BLaER1 (cell line): ENCODE results near the gene FBXO36.

Experiments used
- H3K27ac ChIP-seq: shearing (Covaris generic); formaldehyde crosslinking; 2 replicates; pipeline ENCODE4 v1.8.1; 2022
- H3K27me3 ChIP-seq: shearing (Covaris generic); formaldehyde crosslinking; 2 replicates; pipeline ENCODE4 v1.8.1; 2022
- H3K36me3 ChIP-seq: shearing (Covaris generic); formaldehyde crosslinking; 2 replicates; pipeline ENCODE4 v1.8.1; 2022
- H3K4me1 ChIP-seq: shearing (Covaris generic); formaldehyde crosslinking; 2 replicates; pipeline ENCODE4 v1.8.1; 2022
- H3K4me2 ChIP-seq: shearing (Covaris generic); formaldehyde crosslinking; 2 replicates; pipeline ENCODE4 v1.8.1; 2022
- H3K4me3 ChIP-seq: shearing (Covaris generic); formaldehyde crosslinking; 2 replicates; pipeline ENCODE4 v1.8.1; 2022
- H3K9ac ChIP-seq: shearing (Covaris generic); formaldehyde crosslinking; 2 replicates; pipeline ENCODE4 v1.8.1; 2022
- H3K9me3 ChIP-seq: shearing (Covaris generic); formaldehyde crosslinking; 2 replicates; pipeline ENCODE4 v1.8.1; 2022
- H4K20me1 ChIP-seq: shearing (Covaris generic); formaldehyde crosslinking; 2 replicates; pipeline ENCODE4 v1.8.1; 2022
- Cebpa-rat ChIP-seq: shearing (Covaris generic); IDR thresholded peaks from 2 replicates; pipeline ENCODE4 v1.8.1; 2022

FBXO36 gene

DNA sequence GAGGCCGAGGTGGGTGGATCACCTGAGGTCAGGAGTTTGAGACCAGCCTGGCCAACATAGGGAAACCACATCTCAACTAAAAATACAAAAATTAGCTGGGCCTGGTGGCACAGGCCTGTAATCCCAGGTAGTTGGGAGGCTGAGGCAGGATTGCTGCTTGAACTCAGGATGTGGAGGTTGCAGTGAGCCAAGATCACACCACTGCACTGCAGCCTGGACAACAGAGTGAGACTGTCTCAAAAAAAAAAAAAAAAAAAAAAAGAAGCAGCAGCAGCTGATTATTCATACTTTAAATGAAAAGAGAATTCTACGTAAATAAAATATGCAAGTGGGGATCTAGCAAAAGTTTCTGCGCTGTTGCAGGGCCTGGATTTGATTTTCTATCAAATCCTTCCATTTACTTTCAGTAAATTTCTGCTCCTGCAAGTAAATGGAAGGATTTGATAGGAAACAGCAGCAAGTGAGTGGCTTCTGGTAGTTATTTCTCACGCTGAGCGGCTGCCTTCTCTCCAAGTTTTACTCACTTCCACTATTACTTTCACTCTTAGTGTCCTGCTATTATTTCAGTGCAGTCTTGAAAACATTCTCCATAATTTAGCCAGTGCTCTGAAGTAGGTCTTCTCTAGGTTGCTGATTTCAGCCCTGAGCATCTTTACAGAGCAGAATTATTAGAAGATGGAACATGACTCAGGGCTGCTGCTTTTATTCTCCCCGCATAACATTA lies 78.0 kb downstream of the FBXO36 start:
- H3K27me3 ChIP-seq = no peaks in the 10 kb centered on the region
- no peaks in the 10 kb centered on the region for H4K20me1 ChIP-seq
- H3K9me3 ChIP-seq = no peaks in the 10 kb centered on the region
- H3K4me2 ChIP-seq = no peak overlapping the region
- H3K4me3 ChIP-seq = no peak overlapping the region
- H3K27ac ChIP-seq = no peak overlapping the region
- no peak for TF ChIP-seq Cebpa-rat
- no peaks in the 10 kb centered on the region for H3K36me3 ChIP-seq
- H3K4me1 ChIP-seq = no peaks in the 10 kb centered on the region
- H3K9ac ChIP-seq = no peak overlapping the region

DNA sequence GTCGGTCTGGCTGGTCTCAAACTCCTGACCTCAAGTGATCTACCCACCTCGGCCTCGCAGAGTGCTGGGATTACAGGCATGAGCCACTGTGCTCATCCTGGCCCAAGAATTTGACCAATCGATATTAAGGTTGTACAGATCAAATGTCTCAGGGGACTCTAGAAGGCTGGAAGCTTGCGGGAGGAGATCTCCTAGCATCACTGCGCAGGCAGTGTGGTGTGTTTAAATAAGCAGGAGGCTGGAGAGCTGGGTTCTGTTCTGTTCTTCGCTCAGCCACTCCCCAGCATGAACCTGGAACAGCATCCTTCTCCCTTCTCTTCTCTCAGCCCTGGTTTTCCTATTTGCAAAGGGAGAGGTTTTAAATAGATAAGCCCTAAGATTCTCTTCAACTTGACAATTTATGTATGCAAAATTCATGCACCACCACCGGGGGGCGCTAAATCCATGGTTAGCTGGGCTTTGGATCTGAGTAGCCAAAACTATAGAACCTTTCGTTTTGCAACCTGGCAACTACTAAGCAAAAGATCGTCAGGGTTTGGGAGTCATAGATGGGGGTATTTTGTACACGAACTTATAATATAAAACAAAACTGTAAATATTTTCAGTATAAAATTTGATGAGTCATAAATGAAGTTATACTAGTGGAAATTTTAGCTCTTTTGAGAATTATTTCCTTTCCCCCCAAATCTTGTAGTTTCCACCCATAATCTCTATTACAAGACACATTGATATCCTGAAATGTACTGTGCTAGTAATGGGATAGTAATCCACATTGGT lies 85.8 kb downstream of the FBXO36 start:
- Histone ChIP-seq H3K9ac (no peak overlapping the region), H3K27me3 (no peaks in the 10 kb centered on the region), H3K4me2 (no peak overlapping the region), H3K4me1 (no peaks in the 10 kb centered on the region), H3K36me3 (no peaks in the 10 kb centered on the region), H3K27ac (no peak overlapping the region), H3K9me3 (no peaks in the 10 kb centered on the region), H4K20me1 (no peaks in the 10 kb centered on the region), H3K4me3 (no peak overlapping the region)
- TF ChIP-seq Cebpa-rat = no peak

DNA sequence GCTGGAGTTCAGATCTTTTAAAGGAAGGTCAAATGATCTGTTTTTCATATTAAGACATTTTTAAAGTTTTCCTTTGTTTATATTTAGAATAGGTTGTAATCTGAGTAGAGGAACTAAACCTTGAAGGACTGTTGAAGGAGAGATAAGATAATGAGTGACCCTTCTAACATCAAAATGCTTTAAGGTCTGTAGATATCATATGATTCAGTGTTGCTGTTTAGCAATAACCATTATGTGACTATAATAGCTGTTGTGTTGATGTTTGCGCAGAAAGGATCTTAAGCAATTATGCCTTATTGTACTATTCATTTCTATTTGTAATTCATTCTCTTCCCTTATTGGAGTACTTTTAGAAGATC lies 86.4 kb downstream of the FBXO36 start:
- no peaks in the 10 kb centered on the region for H3K27me3 ChIP-seq
- no peaks in the 10 kb centered on the region for H4K20me1 ChIP-seq
- H3K4me2 ChIP-seq = no peak overlapping the region
- no peaks in the 10 kb centered on the region for H3K36me3 ChIP-seq
- H3K27ac ChIP-seq = no peak overlapping the region
- TF ChIP-seq Cebpa-rat = no peak
- no peaks in the 10 kb centered on the region for H3K9me3 ChIP-seq
- H3K9ac ChIP-seq = no peak overlapping the region
- H3K4me1 ChIP-seq = no peaks in the 10 kb centered on the region
- no peak overlapping the region for H3K4me3 ChIP-seq

DNA sequence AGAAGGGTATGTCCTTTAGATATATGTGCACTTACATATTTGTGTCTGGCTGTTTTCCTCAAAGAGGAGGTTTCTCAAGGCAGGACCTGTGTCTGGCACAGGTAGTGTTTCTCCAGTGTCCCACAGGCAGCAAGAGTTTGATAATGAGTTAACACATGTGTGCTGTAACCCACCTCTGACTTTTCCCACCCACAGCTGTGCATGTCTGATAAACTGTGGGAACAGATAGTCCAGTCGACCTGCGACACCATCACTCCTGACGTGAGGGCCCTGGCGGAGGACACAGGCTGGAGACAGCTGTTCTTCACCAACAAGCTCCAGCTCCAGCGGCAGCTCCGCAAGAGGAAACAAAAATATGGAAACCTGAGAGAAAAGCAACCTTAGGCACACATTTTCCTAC lies 88.2 kb downstream of the FBXO36 start:
- TF ChIP-seq Cebpa-rat = no peak
- no peaks in the 10 kb centered on the region for H3K27me3 ChIP-seq
- no peaks in the 10 kb centered on the region for H4K20me1 ChIP-seq
- H3K9me3 ChIP-seq = no peaks in the 10 kb centered on the region
- H3K9ac ChIP-seq = no peak overlapping the region
- no peak overlapping the region for H3K4me2 ChIP-seq
- no peak overlapping the region for H3K4me3 ChIP-seq
- no peaks in the 10 kb centered on the region for H3K4me1 ChIP-seq
- H3K36me3 ChIP-seq = no peaks in the 10 kb centered on the region
- H3K27ac ChIP-seq = no peak overlapping the region

DNA sequence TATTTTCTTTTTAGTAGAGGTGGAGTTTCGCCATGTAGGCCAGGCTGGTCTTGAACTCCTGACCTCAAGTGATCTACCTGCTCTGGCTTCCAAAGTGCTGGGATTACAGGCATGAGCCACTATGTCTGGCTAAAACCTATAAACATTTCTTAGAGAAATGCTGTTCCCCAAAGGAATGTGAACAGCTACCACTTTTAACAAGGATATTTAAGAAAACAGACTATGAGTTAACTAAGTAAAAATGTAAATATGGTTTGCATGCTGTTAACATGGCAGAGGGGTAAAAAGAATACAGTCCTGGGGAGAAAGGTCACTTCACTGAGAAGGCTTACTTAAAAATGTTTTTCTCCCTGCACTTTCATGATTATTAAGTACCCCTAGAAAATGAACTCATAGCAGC lies 89.3 kb downstream of the FBXO36 start:
- no peak overlapping the region for H3K9ac ChIP-seq
- H3K27ac ChIP-seq = no peak overlapping the region
- H3K9me3 ChIP-seq = no peaks in the 10 kb centered on the region
- no peaks in the 10 kb centered on the region for H3K36me3 ChIP-seq
- no peak overlapping the region for H3K4me2 ChIP-seq
- H3K4me1 ChIP-seq = no peaks in the 10 kb centered on the region
- no peaks in the 10 kb centered on the region for H3K27me3 ChIP-seq
- no peaks in the 10 kb centered on the region for H4K20me1 ChIP-seq
- TF ChIP-seq Cebpa-rat = no peak
- H3K4me3 ChIP-seq = no peak overlapping the region

DNA sequence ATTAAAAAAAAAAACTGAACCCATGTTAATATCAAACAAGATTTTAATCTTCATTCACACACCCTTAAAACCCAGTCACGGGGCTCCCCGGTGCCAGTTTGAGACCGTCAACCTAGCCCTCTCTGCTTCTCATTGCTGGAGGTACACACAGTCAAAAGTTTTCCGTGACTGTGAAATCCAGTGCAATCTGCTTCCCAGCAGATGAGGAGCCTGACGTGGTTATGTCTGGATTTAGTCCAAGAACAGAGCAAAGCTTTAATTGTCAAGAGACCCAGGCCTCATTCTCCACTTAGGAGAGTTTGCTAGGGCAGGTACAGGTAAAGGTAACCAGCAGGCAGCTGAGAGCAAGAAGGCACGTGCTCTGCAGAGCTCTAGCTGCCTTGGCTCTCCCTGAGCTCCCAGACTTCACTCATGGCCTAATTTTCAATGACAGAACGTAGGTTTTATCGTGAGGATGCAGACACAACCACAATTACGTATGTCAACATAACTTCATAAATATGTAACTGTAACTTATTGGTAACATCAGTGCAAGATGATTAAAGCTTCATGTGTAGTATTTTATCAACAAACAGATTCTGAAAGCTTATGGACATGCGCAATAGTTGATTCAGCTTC lies 90.1 kb downstream of the FBXO36 start:
- no peak for TF ChIP-seq Cebpa-rat

DNA sequence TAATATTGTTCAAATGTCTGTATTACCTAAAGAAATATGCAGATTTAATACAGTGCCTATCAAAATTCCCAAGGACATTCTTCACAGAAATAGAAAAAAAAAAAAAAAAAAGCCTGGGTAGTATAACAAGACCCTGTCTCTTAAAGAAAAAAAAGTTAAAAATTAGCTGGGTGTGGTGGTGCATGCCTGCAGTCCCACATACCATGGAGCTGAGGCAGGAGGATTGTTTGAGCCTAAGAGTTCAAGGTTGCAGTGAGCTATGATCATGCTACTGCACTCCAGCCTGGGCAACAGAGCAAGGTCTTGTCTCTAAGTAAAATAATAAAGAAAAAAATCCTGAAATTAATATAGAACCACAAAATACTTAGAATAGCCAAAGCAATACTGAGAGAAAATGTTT lies 94.5 kb downstream of the FBXO36 start:
- H3K4me2 ChIP-seq = no peak overlapping the region
- no peaks in the 10 kb centered on the region for H3K27me3 ChIP-seq
- H4K20me1 ChIP-seq = no peaks in the 10 kb centered on the region
- TF ChIP-seq Cebpa-rat = no peak
- no peak overlapping the region for H3K27ac ChIP-seq
- no peak overlapping the region for H3K9ac ChIP-seq
- no peaks in the 10 kb centered on the region for H3K36me3 ChIP-seq
- no peaks in the 10 kb centered on the region for H3K9me3 ChIP-seq
- no peak overlapping the region for H3K4me3 ChIP-seq
- H3K4me1 ChIP-seq = no peaks in the 10 kb centered on the region

More for the DNA sequence above, 90.1 kb downstream of the FBXO36 start:
- Histone ChIP-seq H3K27me3 (no peaks in the 10 kb centered on the region), H4K20me1 (no peaks in the 10 kb centered on the region), H3K36me3 (no peaks in the 10 kb centered on the region), H3K27ac (no peak overlapping the region), H3K4me3 (no peak overlapping the region), H3K4me1 (no peaks in the 10 kb centered on the region), H3K9ac (no peak overlapping the region), H3K4me2 (no peak overlapping the region), H3K9me3 (no peaks in the 10 kb centered on the region)

DNA sequence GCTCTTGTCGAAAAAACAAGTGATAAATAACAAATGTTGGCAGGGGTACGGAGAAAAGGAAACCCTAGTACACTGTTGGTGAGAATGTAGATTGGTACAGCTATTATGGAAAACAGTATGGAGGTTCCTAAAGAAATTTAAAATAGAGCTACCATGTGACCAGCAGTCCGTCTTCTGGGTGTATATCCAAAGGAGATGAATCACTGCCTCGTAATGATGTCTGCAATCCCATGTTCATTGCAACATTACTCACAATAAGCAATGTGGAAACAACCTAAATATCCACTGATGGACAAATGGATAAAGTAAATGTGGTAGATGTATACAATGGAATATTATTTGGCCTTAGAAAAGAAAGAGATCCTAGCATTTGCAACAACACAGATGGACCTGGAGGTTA lies 95.8 kb downstream of the FBXO36 start:
- Histone ChIP-seq H3K4me2 (no peak overlapping the region), H3K4me1 (no peaks in the 10 kb centered on the region), H4K20me1 (no peaks in the 10 kb centered on the region), H3K27me3 (no peaks in the 10 kb centered on the region), H3K9ac (no peak overlapping the region), H3K9me3 (no peaks in the 10 kb centered on the region), H3K36me3 (no peaks in the 10 kb centered on the region), H3K27ac (no peak overlapping the region), H3K4me3 (no peak overlapping the region)
- no peak for TF ChIP-seq Cebpa-rat

DNA sequence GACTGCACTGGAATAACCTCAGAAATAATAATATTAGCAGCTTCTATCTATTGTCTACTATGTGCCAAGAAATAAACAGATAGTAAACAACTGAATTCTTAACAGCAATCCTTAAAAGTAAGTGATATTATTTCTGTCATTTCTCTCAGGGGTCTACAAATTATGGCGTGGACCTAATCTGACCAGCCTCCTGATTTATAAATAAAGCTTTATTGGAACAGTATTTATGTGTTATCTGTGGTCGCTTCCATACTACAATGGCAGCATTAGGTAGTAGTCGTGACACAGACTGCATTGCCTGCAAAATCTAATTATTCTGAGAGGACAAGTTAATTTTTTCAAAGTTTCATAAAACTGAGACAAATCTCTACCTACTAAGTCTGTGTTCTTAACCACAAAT lies 97.4 kb downstream of the FBXO36 start:
- Histone ChIP-seq H3K27me3 (no peaks in the 10 kb centered on the region), H3K4me3 (no peak overlapping the region), H3K27ac (no peak overlapping the region), H3K9ac (no peak overlapping the region), H3K9me3 (no peaks in the 10 kb centered on the region), H4K20me1 (no peaks in the 10 kb centered on the region), H3K4me1 (no peaks in the 10 kb centered on the region), H3K4me2 (no peak overlapping the region), H3K36me3 (no peaks in the 10 kb centered on the region)
- no peak for TF ChIP-seq Cebpa-rat

DNA sequence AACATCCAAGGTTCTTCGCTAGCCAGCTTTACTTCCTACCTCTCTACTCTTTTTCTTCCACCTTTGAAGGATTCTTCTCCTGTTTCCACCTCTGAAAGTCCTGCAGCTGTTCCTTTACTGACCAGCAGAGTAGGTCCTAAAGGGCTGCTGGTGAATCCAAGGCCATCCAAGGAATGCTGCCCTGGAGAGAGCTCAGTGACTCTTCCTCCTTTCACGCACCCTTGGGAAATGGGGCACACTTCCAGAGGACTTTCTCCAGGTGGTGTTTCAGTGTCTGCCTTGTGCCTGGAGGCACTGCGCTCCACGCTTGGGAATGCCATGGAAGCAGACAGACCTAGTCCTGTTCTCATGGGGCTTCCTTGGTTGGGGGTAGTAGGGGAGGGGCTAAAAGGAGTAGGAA lies 101.0 kb downstream of the FBXO36 start:
- TF ChIP-seq Cebpa-rat = no peak
- H3K27ac ChIP-seq = no peak overlapping the region
- H3K4me1 ChIP-seq = no peaks in the 10 kb centered on the region
- no peak overlapping the region for H3K9ac ChIP-seq
- no peak overlapping the region for H3K4me2 ChIP-seq
- H3K36me3 ChIP-seq = no peaks in the 10 kb centered on the region
- no peaks in the 10 kb centered on the region for H4K20me1 ChIP-seq
- no peak overlapping the region for H3K4me3 ChIP-seq
- H3K9me3 ChIP-seq = no peaks in the 10 kb centered on the region
- H3K27me3 ChIP-seq = no peaks in the 10 kb centered on the region
